SK-N-SH (cell line): ENCODE results near the gene SLC29A1. TPM values are rescaled to one million over a fixed set of nuclear protein-coding genes. Genes with fewer than 3 reads are reported as not detected.

Experiments
- CTCF ChIA-PET: fragments of 300-600, 350-600 bp; formaldehyde crosslinking; extraction: SDS; loops from one replicate; lab custom pipeline; 2021; lab: Yijun Ruan, JAX
- POLR2A ChIA-PET: fragments of 350-600 bp; sonication (Branson Sonifier 250); formaldehyde crosslinking; extraction: SDS; loops from one replicate; lab custom pipeline; 2020; ENCODE audit warnings: antibody characterized with exemption, inconsistent platforms; lab: Yijun Ruan, JAX
- DNase-seq: peaks from one replicate; pipeline ENCODE4 v3.0.0; 2012
- H2AFZ ChIP-seq: fragments of 200-600 bp; sonication (generic); 2 replicates; pipeline ENCODE4 v1.8.1; 2016; ENCODE audit warnings: antibody characterized with exemption, mild to moderate bottlenecking, low read depth
- H3F3A ChIP-seq: fragments of 200-600 bp; sonication (generic); replicated peaks from 2 replicates; pipeline ENCODE3; 2016; ENCODE audit warnings: antibody characterized with exemption, mild to moderate bottlenecking; ENCODE audit not compliant: insufficient read depth
- H3K27ac ChIP-seq, 2 experiments: fragments of 200-500 bp in 1 of 2; fragments of 200-600 bp in 1 of 2; sonication (Bioruptor generic) in 1 of 2; sonication (generic), shearing (Covaris generic) in 1 of 2; 2 replicates each; pipeline versions ENCODE4 v1.5.1 to v1.6.1; 2014 to 2016; ENCODE audit warnings: low read depth in 2 of 2, inconsistent platforms in 1 of 2, low read length in 1 of 2, mild to moderate bottlenecking in 1 of 2, mixed read lengths in 1 of 2
- H3K27me3 ChIP-seq: fragments of 200-600 bp; sonication (generic), shearing (Covaris generic); 2 replicates; pipeline ENCODE4 v1.6.1; 2016; ENCODE audit warnings: mixed run types; ENCODE audit not compliant: insufficient read depth
- H3K36me3 ChIP-seq, 2 experiments: fragments of 200-500 bp in 1 of 2; fragments of 200-600 bp in 1 of 2; sonication (Bioruptor generic) in 1 of 2; sonication (generic) in 1 of 2; replicated peaks in 1 of 2; 2 replicates each; pipeline versions ENCODE3 to v1.5.1; 2014 to 2016; ENCODE audit warnings: low read length in 1 of 2, mild to moderate bottlenecking in 1 of 2; ENCODE audit not compliant: insufficient read depth in 2 of 2, control insufficient read depth in 1 of 2
- H3K4me1 ChIP-seq, 2 experiments: fragments of 200-500 bp in 1 of 2; fragments of 200-600 bp in 1 of 2; sonication (Bioruptor generic) in 1 of 2; sonication (generic), shearing (Covaris generic) in 1 of 2; 2 replicates each; pipeline versions ENCODE4 v1.5.1 to v1.6.1; 2014 to 2016; ENCODE audit warnings: low read depth in 1 of 2, low read length in 1 of 2, mixed run types in 1 of 2; ENCODE audit not compliant: insufficient read depth in 2 of 2, control insufficient read depth in 1 of 2
- H3K4me2 ChIP-seq: fragments of 200-600 bp; sonication (generic), shearing (Covaris generic); 2 replicates; pipeline ENCODE4 v1.6.1; 2017; ENCODE audit warnings: mixed run types
- H3K4me3 ChIP-seq, 2 experiments: fragments of 200-500 bp in 1 of 2; fragments of 200-600 bp in 1 of 2; sonication (Bioruptor generic) in 1 of 2; sonication (generic), shearing (Covaris generic) in 1 of 2; 2 replicates each; pipeline versions ENCODE4 v1.5.1 to v1.8.1; 2014 to 2016; ENCODE audit warnings: low read depth in 2 of 2, inconsistent platforms in 1 of 2, low read length in 1 of 2, mild to moderate bottlenecking in 1 of 2, mixed read lengths in 1 of 2, moderate library complexity in 1 of 2
- H3K79me2 ChIP-seq: fragments of 200-600 bp; sonication (generic); 2 replicates; pipeline ENCODE4 v1.8.1; 2017; ENCODE audit warnings: mild to moderate bottlenecking; ENCODE audit not compliant: insufficient read depth
- H3K9ac ChIP-seq: fragments of 200-600 bp; sonication (generic); 2 replicates; pipeline ENCODE4 v1.6.1; 2017; ENCODE audit warnings: mixed run types
- H3K9me2 ChIP-seq: fragments of 200-600 bp; sonication (generic); 2 replicates; pipeline ENCODE4 v1.6.1; 2017; ENCODE audit warnings: mixed run types
- H3K9me3 ChIP-seq: fragments of 200-600 bp; sonication (generic); 2 replicates; pipeline ENCODE4 v1.6.1; 2017; ENCODE audit warnings: mixed run types, mild to moderate bottlenecking, moderate library complexity
- H4K20me1 ChIP-seq: fragments of 200-600 bp; sonication (generic); 2 replicates; pipeline ENCODE4 v1.6.1; 2017; ENCODE audit warnings: mild to moderate bottlenecking, mixed run types; ENCODE audit not compliant: insufficient read depth
- EZH2phosphoT487 ChIP-seq: fragments of 200-600 bp; sonication (generic); IDR thresholded peaks from 2 replicates; pipeline ENCODE4 v1.6.1; 2017; ENCODE audit warnings: low read depth, mixed run types, mild to moderate bottlenecking, antibody characterized with exemption, moderate library complexity, borderline replicate concordance
- MXI1 ChIP-seq: IDR thresholded peaks from 2 replicates; pipeline ENCODE4 v1.6.1; 2012; ENCODE audit warnings: mild to moderate bottlenecking, low read depth, low read length, improper control_type of control experiment
- POLR2AphosphoS5 ChIP-seq: IDR thresholded peaks from 2 replicates; pipeline ENCODE4 v1.6.1; 2012; ENCODE audit warnings: low read depth, low read length
- RAD21 ChIP-seq: IDR thresholded peaks from 2 replicates; pipeline ENCODE4 v1.6.1; 2012; ENCODE audit warnings: mild to moderate bottlenecking, low read length
- RCOR1 ChIP-seq: fragments of 150-350 bp; IDR thresholded peaks from 2 replicates; pipeline ENCODE4 v1.6.1; 2017; ENCODE audit warnings: antibody characterized with exemption, low read length
- RXRA ChIP-seq: IDR thresholded peaks from 2 replicates; pipeline ENCODE4 v1.4.0; 2012; ENCODE audit warnings: low read depth, mild to moderate bottlenecking, borderline replicate concordance
- USF1 ChIP-seq: IDR thresholded peaks from 2 replicates; pipeline ENCODE4 v1.4.0; 2012; ENCODE audit warnings: low read depth, borderline replicate concordance
- WGBS: methylation state at CpG from one replicate; pipeline ENCODE4 v1.1.6; 2017; ENCODE audit warnings: low lambda C conversion rate; 5-methylcytosine and 5-hydroxymethylcytosine counted together
- polyA plus RNA-seq, 3 experiments: library from polyadenylated mRNA; depleted of rRNA; stranded (reverse); fragments of >200 nt; gene quantifications; 2 replicates each; pipeline ENCODE4 v1.2.3, GENCODE V29; 2012
- TF ChIP-seq, protein P1 (sequence below): IDR thresholded peaks from 2 replicates; pipeline ENCODE4 v1.6.1; 2012; ENCODE audit warnings: mild to moderate bottlenecking, low read depth, low read length, moderate library complexity
- TF ChIP-seq, protein P2 (sequence below): fragments of 200-600 bp; sonication (generic); IDR thresholded peaks from 2 replicates; pipeline ENCODE4 v1.6.1; 2017; ENCODE audit warnings: antibody characterized with exemption, mild to moderate bottlenecking, moderate library complexity
- TF ChIP-seq, protein P3 (sequence below): IDR thresholded peaks from 2 replicates; pipeline ENCODE4 v1.4.0; 2012; ENCODE audit warnings: low read depth

The SLC29A1 gene
- polyA plus RNA-seq, 1 of the 3 experiments (the other 2 are of a cell fraction): 44.5 TPM

- TF ChIP-seq, protein P1, sequence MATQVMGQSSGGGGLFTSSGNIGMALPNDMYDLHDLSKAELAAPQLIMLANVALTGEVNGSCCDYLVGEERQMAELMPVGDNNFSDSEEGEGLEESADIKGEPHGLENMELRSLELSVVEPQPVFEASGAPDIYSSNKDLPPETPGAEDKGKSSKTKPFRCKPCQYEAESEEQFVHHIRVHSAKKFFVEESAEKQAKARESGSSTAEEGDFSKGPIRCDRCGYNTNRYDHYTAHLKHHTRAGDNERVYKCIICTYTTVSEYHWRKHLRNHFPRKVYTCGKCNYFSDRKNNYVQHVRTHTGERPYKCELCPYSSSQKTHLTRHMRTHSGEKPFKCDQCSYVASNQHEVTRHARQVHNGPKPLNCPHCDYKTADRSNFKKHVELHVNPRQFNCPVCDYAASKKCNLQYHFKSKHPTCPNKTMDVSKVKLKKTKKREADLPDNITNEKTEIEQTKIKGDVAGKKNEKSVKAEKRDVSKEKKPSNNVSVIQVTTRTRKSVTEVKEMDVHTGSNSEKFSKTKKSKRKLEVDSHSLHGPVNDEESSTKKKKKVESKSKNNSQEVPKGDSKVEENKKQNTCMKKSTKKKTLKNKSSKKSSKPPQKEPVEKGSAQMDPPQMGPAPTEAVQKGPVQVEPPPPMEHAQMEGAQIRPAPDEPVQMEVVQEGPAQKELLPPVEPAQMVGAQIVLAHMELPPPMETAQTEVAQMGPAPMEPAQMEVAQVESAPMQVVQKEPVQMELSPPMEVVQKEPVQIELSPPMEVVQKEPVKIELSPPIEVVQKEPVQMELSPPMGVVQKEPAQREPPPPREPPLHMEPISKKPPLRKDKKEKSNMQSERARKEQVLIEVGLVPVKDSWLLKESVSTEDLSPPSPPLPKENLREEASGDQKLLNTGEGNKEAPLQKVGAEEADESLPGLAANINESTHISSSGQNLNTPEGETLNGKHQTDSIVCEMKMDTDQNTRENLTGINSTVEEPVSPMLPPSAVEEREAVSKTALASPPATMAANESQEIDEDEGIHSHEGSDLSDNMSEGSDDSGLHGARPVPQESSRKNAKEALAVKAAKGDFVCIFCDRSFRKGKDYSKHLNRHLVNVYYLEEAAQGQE: no peak
- TF ChIP-seq MXI1 (peak; percentile 84), RCOR1 (no peak), POLR2AphosphoS5 (peak; percentile 40; the same call in 1 of the 2 replicates), EZH2phosphoT487 (no peak), USF1 (peak; percentile 98), RAD21 (no peak)
- TF ChIP-seq, protein P2, sequence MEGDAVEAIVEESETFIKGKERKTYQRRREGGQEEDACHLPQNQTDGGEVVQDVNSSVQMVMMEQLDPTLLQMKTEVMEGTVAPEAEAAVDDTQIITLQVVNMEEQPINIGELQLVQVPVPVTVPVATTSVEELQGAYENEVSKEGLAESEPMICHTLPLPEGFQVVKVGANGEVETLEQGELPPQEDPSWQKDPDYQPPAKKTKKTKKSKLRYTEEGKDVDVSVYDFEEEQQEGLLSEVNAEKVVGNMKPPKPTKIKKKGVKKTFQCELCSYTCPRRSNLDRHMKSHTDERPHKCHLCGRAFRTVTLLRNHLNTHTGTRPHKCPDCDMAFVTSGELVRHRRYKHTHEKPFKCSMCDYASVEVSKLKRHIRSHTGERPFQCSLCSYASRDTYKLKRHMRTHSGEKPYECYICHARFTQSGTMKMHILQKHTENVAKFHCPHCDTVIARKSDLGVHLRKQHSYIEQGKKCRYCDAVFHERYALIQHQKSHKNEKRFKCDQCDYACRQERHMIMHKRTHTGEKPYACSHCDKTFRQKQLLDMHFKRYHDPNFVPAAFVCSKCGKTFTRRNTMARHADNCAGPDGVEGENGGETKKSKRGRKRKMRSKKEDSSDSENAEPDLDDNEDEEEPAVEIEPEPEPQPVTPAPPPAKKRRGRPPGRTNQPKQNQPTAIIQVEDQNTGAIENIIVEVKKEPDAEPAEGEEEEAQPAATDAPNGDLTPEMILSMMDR: peak; percentile 67
- TF ChIP-seq, protein P3, sequence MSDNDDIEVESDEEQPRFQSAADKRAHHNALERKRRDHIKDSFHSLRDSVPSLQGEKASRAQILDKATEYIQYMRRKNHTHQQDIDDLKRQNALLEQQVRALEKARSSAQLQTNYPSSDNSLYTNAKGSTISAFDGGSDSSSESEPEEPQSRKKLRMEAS: peak; percentile 71; the same call in 1 of the 2 replicates
Observed at GRCh38 chr6:44257025-44257752, 33.8 kb downstream of the SLC29A1 start, which contains the start of gene SLC35B2 (continued).

GRCh38 chr6:44257753-44258324, 34.4 kb downstream of the SLC29A1 start:
- Histone ChIP-seq H3K9ac (no peak overlapping the region), H2AFZ (peak overlapping the region; percentile 73), H3K27ac (peak overlapping the region; percentile 37 to 91; a peak in 3 of 4 replicates), H3K36me3 (peaks cover 18 to 39% of the 10 kb centered on the region in 2 experiments), H3K4me1 (peaks cover 0 to 43% of the 10 kb centered on the region in 2 experiments; a peak in 1 of 4 replicates), H3K9me2 (no peaks in the 10 kb centered on the region), H4K20me1 (peaks cover 39% of the 10 kb centered on the region), H3K27me3 (no peaks in the 10 kb centered on the region), H3K4me2 (peak overlapping the region; percentile 94; the same call in 1 of the 2 replicates), H3K4me3 (peak overlapping the region; percentile 94 to 96; a peak in 3 of 4 replicates), H3K79me2 (peaks cover 44% of the 10 kb centered on the region), H3F3A (peaks cover 36% of the 10 kb centered on the region), H3K9me3 (no peaks in the 10 kb centered on the region)
- POLR2A ChIA-PET: interaction anchor here (1.1 to 3.8 kb wide), 6 partner anchors 10 to 84 kb away, joined by 3 to 98 read pairs (median 10); partner anchors contain the start of genes HSP90AB1, SPATS1 and TMEM151B
- 55% methylated on average over 15 of the region's 15 CpGs for WGBS
- TF ChIP-seq RCOR1: no peak
- TF ChIP-seq, protein P1: no peak
- no peak for TF ChIP-seq RXRA
- TF ChIP-seq RAD21: 0 out of 2 replicates have a peak, but pooled peaks have one; percentile 18
- CTCF ChIA-PET: interaction anchor here (0.8 to 7.1 kb wide), 12 partner anchors 8 to 98 kb away, joined by 3 to 90 read pairs (median 11); partner anchors contain the start of genes AARS2, HSP90AB1, NFKBIE and TMEM151B
- DNase-seq: no peak
